Endothelial cell of umbilical vein (primary cell): ENCODE data around the gene ARSB. TPM values are rescaled to one million over a fixed set of nuclear protein-coding genes. Genes with fewer than 3 reads are reported as not detected.

ENCODE experiments used
- BruUV-seq: library from RNA; stranded (reverse); fragments of 400-500 nt; replicated peaks from 2 replicates; lab custom pipeline; 2021; lab: Mats Ljungman, UMichigan
- CTCF ChIA-PET: fragments of 300-600, 350-600 bp; sonication (Branson Sonifier 250); formaldehyde crosslinking; loops from one replicate; lab custom pipeline; 2021; ENCODE audit warnings: antibody characterized with exemption, inconsistent platforms; lab: Charles Lee
- POLR2A ChIA-PET: fragments of 300-600, 350-600 bp; sonication (Branson Sonifier 250); formaldehyde crosslinking; loops from one replicate; lab custom pipeline; 2021; ENCODE audit warnings: antibody characterized with exemption, inconsistent platforms; lab: Charles Lee
- DNase-seq: peaks from one replicate; pipeline ENCODE4 v3.0.0-alpha.2; 2011; ENCODE audit warnings: low read depth, low spot score
- FAIRE-seq: peaks from 2 replicates; lab custom pipeline; 2011; peaks lifted over from hg19 to GRCh38; lab: Jason Lieb, UNC
- H2AFZ ChIP-seq: 2 replicates; pipeline ENCODE4 v1.6.0; 2012; ENCODE audit warnings: low read depth, low read length, control low read depth, inconsistent platforms
- H3K27ac ChIP-seq: 2 replicates; pipeline ENCODE4 v1.5.1; 2011; ENCODE audit warnings: low read depth, mild to moderate bottlenecking, control low read depth, low read length, moderate library complexity; ENCODE audit not compliant: insufficient read depth
- H3K27me3 ChIP-seq, 2 experiments: 2 replicates each; pipeline versions ENCODE4 v1.6.0 to v1.6.1; 2011; ENCODE audit warnings: low read length in 2 of 2, mixed read lengths in 1 of 2; ENCODE audit not compliant: control insufficient read depth in 2 of 2, insufficient read depth in 2 of 2
- H3K36me3 ChIP-seq, 2 experiments: 2 replicates in 1 of 2; 3 replicates in 1 of 2; pipeline ENCODE4 v1.5.1; 2011; ENCODE audit warnings: low read length in 2 of 2, mild to moderate bottlenecking in 1 of 2, moderate library complexity in 1 of 2; ENCODE audit not compliant: control insufficient read depth in 2 of 2, insufficient read depth in 2 of 2; ENCODE audit errors: extremely low read depth in 1 of 2
- H3K4me1 ChIP-seq: 3 replicates; pipeline ENCODE4 v1.5.1; 2011; ENCODE audit warnings: mild to moderate bottlenecking, low read length; ENCODE audit not compliant: control insufficient read depth, insufficient read depth; ENCODE audit errors: extremely low read depth
- H3K4me2 ChIP-seq: 2 replicates; pipeline ENCODE4 v1.6.1; 2011; ENCODE audit warnings: low read length, control low read depth, mixed read lengths; ENCODE audit not compliant: insufficient read depth
- H3K4me3 ChIP-seq, 3 experiments: fragments of 200-600 bp in 1 of 3; sonication (generic), shearing (Covaris generic) in 1 of 3; replicated peaks in 1 of 3; 2 replicates each; pipeline ENCODE4 v1.5.1; 2011 to 2016; ENCODE audit warnings: control low read depth in 3 of 3, low read length in 3 of 3, mild to moderate bottlenecking in 2 of 3, inconsistent platforms in 1 of 3, low read depth in 1 of 3, moderate library complexity in 1 of 3; ENCODE audit not compliant: insufficient read depth in 1 of 3
- H3K79me2 ChIP-seq: 2 replicates; pipeline ENCODE4 v1.6.0; 2012; ENCODE audit warnings: low read length, inconsistent platforms; ENCODE audit not compliant: control insufficient read depth, insufficient read depth
- H3K9ac ChIP-seq: replicated peaks from 2 replicates; pipeline ENCODE3; 2011; ENCODE audit warnings: low read length, control low read depth; ENCODE audit not compliant: insufficient read depth; ENCODE audit errors: extremely low read depth
- H3K9me1 ChIP-seq: replicated peaks from 3 replicates; pipeline ENCODE4 v1.6.0; 2011; ENCODE audit warnings: mild to moderate bottlenecking, low read length; ENCODE audit not compliant: control insufficient read depth, insufficient read depth; ENCODE audit errors: extremely low read depth
- H3K9me3 ChIP-seq: replicated peaks from 2 replicates; pipeline ENCODE4 v1.5.1; 2012; ENCODE audit warnings: low read length, inconsistent platforms; ENCODE audit not compliant: control insufficient read depth, insufficient read depth
- H4K20me1 ChIP-seq: replicated peaks from 2 replicates; pipeline ENCODE3; 2011; ENCODE audit warnings: mild to moderate bottlenecking, low read length; ENCODE audit not compliant: control insufficient read depth, insufficient read depth; ENCODE audit errors: extremely low read depth
- EZH2 ChIP-seq: IDR thresholded peaks from 2 replicates; pipeline ENCODE4 v1.6.1; 2012; ENCODE audit warnings: borderline replicate concordance, low read depth, mild to moderate bottlenecking, moderate library complexity, low read length, inconsistent platforms; ENCODE audit not compliant: severe bottlenecking
- FOS ChIP-seq: IDR thresholded peaks from 2 replicates; pipeline ENCODE4 v1.6.1; 2011; ENCODE audit warnings: mild to moderate bottlenecking, low read length, moderate library complexity, borderline replicate concordance; ENCODE audit not compliant: insufficient read depth
- GATA2 ChIP-seq: IDR thresholded peaks from 2 replicates; pipeline ENCODE4 v1.7.0; 2011; ENCODE audit warnings: low read depth, mild to moderate bottlenecking, moderate library complexity, mixed read lengths, low read length; ENCODE audit not compliant: insufficient read length, insufficient read depth
- MYC ChIP-seq: IDR thresholded peaks from one replicate; pipeline ENCODE4 v1.6.1; 2011; ENCODE audit warnings: mild to moderate bottlenecking, low read depth, low read length
- POLR2A ChIP-seq: IDR thresholded peaks from 2 replicates; pipeline ENCODE4 v1.6.1; 2012; ENCODE audit warnings: low read depth, mild to moderate bottlenecking, control low read depth, low read length
- POLR2AphosphoS5 ChIP-seq: IDR thresholded peaks from 2 replicates; pipeline ENCODE4 v1.6.1; 2012; ENCODE audit warnings: low read depth, mild to moderate bottlenecking, control low read depth, low read length, moderate library complexity; ENCODE audit not compliant: insufficient read depth
- dilution Hi-C: fragments of 300-500 bp; cut with MboI; formaldehyde crosslinking; loops from one replicate; pipeline ENCODE4 v1.15.0; 2019; ENCODE audit warnings: low sequenced_read_pairs; ENCODE audit not compliant: extremely low pct_ligation_motif_present
- intact Hi-C: fragments of 100-400 bp; cut with micrococcal nuclease; formaldehyde crosslinking; loops from one replicate; pipeline ENCODE4 v1.10.0; 2022
- polyA plus RNA-seq, 4 experiments: library from polyadenylated mRNA; depleted of rRNA in 3 of 4; stranded (reverse) in 3 of 4; unstranded in 1 of 4; fragments of >200 nt; gene quantifications; 2 replicates each; pipeline versions ENCODE4 v1.2.1 to v1.2.3, GENCODE V29; 2011 to 2012; ENCODE audit warnings: missing spikeins in 1 of 4
- total RNA-seq: library from RNA; stranded (reverse); gene quantifications from 2 replicates; pipeline ENCODE4 v1.2.3, GENCODE V29; 2021
- TF ChIP-seq, protein P1 (sequence below), 2 donors: IDR thresholded peaks; 1 replicate in 1 of 2; 2 replicates in 1 of 2; pipeline ENCODE4 v1.5.1; 2011; ENCODE audit warnings: low read length in 2 of 2, mild to moderate bottlenecking in 2 of 2, moderate library complexity in 2 of 2, control low read depth in 1 of 2, inconsistent platforms in 1 of 2, low read depth in 1 of 2; ENCODE audit not compliant: insufficient read depth in 1 of 2; ENCODE audit errors: extremely low read depth in 1 of 2
- TF ChIP-seq, protein P2 (sequence below): IDR thresholded peaks from 2 replicates; pipeline ENCODE4 v1.6.1; 2011; ENCODE audit not compliant: insufficient read depth, insufficient read length

The ARSB gene
- total and polyA plus RNA-seq, 2 donors (not counting 3 experiments of a cell fraction or from before 2014, with no cell fraction given): 17.2 to 25.8 TPM

DNA sequence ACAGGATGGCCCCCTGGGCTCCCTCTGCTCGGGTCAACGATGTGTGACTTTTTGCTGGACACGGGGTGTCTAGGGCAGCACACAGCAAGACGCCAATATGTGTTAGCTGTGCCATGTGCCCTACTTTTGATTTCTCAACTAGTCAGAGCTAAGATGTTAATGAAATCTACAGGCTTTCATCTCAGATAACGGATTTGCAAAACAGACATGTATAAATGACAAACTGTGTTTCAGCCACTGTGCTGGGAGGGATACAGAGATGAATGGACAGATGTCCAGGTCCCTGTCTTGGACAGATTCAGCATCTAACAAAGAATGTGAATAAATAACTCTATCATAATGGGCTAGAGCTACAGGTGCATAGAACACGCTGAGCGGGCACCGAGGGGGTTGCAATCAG, 176.3 kb downstream of the ARSB start:
- FAIRE-seq: no peak
- Histone ChIP-seq H3K4me1 (peaks cover 13% of the 10 kb centered on the region), H4K20me1 (no peaks in the 10 kb centered on the region), H2AFZ (no peak overlapping the region), H3K9ac (no peak overlapping the region), H3K36me3 (no peaks in the 10 kb centered on the region), H3K4me3 (no peak overlapping the region), H3K9me3 (no peaks in the 10 kb centered on the region), H3K4me2 (no peak overlapping the region), H3K27ac (no peak overlapping the region), H3K27me3 (no peaks in the 10 kb centered on the region), H3K79me2 (no peaks in the 10 kb centered on the region), H3K9me1 (no peaks in the 10 kb centered on the region)
- ChIA-PET CTCF (interaction anchor here (1.0 to 1.8 kb wide), 4 partner anchors 10 to 341 kb away, joined by 3 to 4 read pairs (median 4); no protein-coding TSS in a partner anchor), POLR2A (no interaction called here)
- BruUV-seq: no TSS peak
- intact Hi-C loops (no loop called here), dilution Hi-C loops (no loop called here)
- DNase-seq: no peak
- TF ChIP-seq EZH2 (no peak), FOS (no peak), POLR2A (no peak), GATA2 (no peak), MYC (no peak)
- TF ChIP-seq, protein P1, sequence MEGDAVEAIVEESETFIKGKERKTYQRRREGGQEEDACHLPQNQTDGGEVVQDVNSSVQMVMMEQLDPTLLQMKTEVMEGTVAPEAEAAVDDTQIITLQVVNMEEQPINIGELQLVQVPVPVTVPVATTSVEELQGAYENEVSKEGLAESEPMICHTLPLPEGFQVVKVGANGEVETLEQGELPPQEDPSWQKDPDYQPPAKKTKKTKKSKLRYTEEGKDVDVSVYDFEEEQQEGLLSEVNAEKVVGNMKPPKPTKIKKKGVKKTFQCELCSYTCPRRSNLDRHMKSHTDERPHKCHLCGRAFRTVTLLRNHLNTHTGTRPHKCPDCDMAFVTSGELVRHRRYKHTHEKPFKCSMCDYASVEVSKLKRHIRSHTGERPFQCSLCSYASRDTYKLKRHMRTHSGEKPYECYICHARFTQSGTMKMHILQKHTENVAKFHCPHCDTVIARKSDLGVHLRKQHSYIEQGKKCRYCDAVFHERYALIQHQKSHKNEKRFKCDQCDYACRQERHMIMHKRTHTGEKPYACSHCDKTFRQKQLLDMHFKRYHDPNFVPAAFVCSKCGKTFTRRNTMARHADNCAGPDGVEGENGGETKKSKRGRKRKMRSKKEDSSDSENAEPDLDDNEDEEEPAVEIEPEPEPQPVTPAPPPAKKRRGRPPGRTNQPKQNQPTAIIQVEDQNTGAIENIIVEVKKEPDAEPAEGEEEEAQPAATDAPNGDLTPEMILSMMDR (IDR thresholded peaks at IDR 0.05; ENCODE audit: extremely low read depth in 1 of 2, insufficient read depth in 1 of 2, low read depth in 1 of 2, low read length in 2 of 2): no peak

DNA sequence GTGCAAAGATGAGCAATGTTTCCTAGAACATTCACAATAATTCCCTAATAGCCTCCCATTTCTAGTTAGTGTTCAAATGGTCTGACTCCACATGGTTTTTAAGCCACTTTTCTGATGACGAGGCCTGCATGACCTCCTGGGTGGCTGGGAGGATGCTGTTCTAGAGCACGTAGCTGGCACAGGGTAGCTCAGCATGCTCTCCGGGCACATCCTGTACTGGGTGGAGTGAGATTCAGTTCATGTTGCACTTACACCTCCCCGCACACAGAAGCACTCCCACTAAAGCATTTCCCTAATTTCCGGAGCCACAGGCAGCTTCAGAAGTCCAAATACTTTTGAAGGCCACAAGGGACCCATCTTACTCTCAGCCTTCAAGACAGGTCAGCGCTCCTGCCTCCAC, 176.7 kb downstream of the ARSB start:
- H3K27ac ChIP-seq: no peak overlapping the region
- TF ChIP-seq, protein P1 (IDR thresholded peaks at IDR 0.05; ENCODE audit: extremely low read depth in 1 of 2, insufficient read depth in 1 of 2, low read depth in 1 of 2, low read length in 2 of 2): no peak
- TF ChIP-seq, protein P2, sequence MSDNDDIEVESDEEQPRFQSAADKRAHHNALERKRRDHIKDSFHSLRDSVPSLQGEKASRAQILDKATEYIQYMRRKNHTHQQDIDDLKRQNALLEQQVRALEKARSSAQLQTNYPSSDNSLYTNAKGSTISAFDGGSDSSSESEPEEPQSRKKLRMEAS: no peak
- no peak for TF ChIP-seq POLR2AphosphoS5
- intact Hi-C loops: no loop called here
- ChIA-PET POLR2A (no interaction called here), CTCF (interaction anchor here (1.8 kb wide), 1 partner anchor 17 kb away, joined by 4 read pairs; no protein-coding TSS in a partner anchor)
- H4K20me1 ChIP-seq: no peaks in the 10 kb centered on the region
- dilution Hi-C loops: no loop called here
- DNase-seq (no peak), FAIRE-seq (no peak)
- peaks cover 13% of the 10 kb centered on the region for H3K4me1 ChIP-seq
- no peaks in the 10 kb centered on the region for H3K79me2 ChIP-seq
- BruUV-seq: no TSS peak
- H3K36me3 ChIP-seq: no peaks in the 10 kb centered on the region
- H3K9me3 ChIP-seq: no peaks in the 10 kb centered on the region
- no peaks in the 10 kb centered on the region for H3K9me1 ChIP-seq
- no peak overlapping the region for H3K9ac ChIP-seq
- no peak overlapping the region for H2AFZ ChIP-seq
- no peak overlapping the region for H3K4me3 ChIP-seq
- H3K4me2 ChIP-seq: no peak overlapping the region
- H3K27me3 ChIP-seq: no peaks in the 10 kb centered on the region
